HepG2 (cell line): ENCODE data around the gene PRKD2. TPM values are rescaled to one million over a fixed set of nuclear protein-coding genes. Genes with fewer than 3 reads are reported as not detected.

Experiments
- ATAC-seq: fragments of 200-7000 bp; cut with Tn5 transposase; 3 replicates; pipeline ENCODE4 v1.9.1; 2020; ENCODE audit warnings: mild to moderate bottlenecking, moderate library complexity
- BruUV-seq: library from RNA; stranded (reverse); fragments of 400-500 nt; replicated peaks from 2 replicates; lab custom pipeline; 2021; lab: Mats Ljungman, UMichigan
- CTCF ChIA-PET: fragments of 300-600 bp; formaldehyde crosslinking; extraction: SDS; loops from one replicate; lab custom pipeline; 2021; ENCODE audit warnings: low total read pairs, inconsistent platforms, low intra/inter-chr PET ratio; lab: Yijun Ruan, JAX
- POLR2A ChIA-PET: fragments of 350-600 bp; sonication (Branson Sonifier 250); formaldehyde crosslinking; loops from one replicate; lab custom pipeline; 2020; ENCODE audit warnings: antibody characterized with exemption, inconsistent platforms; lab: Yijun Ruan, JAX
- DNase-seq: peaks from one replicate; pipeline ENCODE4 v3.0.0-alpha.2; 2015; ENCODE audit warnings: low spot score
- FAIRE-seq: peaks from 3 replicates; lab custom pipeline; 2011; peaks lifted over from hg19 to GRCh38; lab: Jason Lieb, UNC
- H2AFZ ChIP-seq: one replicate; pipeline ENCODE4 v1.6.1; 2011; ENCODE audit warnings: low read length, inconsistent platforms
- H3K27ac ChIP-seq: fragments of 300-600 bp; 3 replicates; pipeline ENCODE4 v1.8.0; 2011; ENCODE audit warnings: mixed run types, mild to moderate bottlenecking, mixed read lengths, low read length, inconsistent platforms; ENCODE audit not compliant: insufficient read depth; ENCODE audit errors: extremely low read length
- H3K27me3 ChIP-seq, 2 experiments: fragments of 200-600 bp in 1 of 2; 2 replicates in 1 of 2; 3 replicates in 1 of 2; pipeline versions ENCODE4 v1.6.0 to v1.8.0; 2011; ENCODE audit warnings: low read length in 2 of 2, mild to moderate bottlenecking in 2 of 2, moderate library complexity in 2 of 2, inconsistent platforms in 1 of 2; ENCODE audit not compliant: insufficient read depth in 2 of 2, control insufficient read depth in 1 of 2
- H3K36me3 ChIP-seq, 2 experiments: fragments of 200-600 bp in 1 of 2; replicated peaks in 1 of 2; 2 replicates in 1 of 2; 3 replicates in 1 of 2; pipeline versions ENCODE4 v1.5.1 to v1.8.0; 2011; ENCODE audit warnings: low read length in 2 of 2, inconsistent platforms in 1 of 2; ENCODE audit not compliant: insufficient read depth in 2 of 2, control insufficient read depth in 1 of 2
- H3K4me1 ChIP-seq: 2 replicates; pipeline ENCODE4 v1.5.1; 2012; ENCODE audit warnings: low read length, inconsistent platforms; ENCODE audit not compliant: insufficient read depth
- H3K4me2 ChIP-seq: 2 replicates; pipeline ENCODE4 v1.6.0; 2011; ENCODE audit warnings: low read depth, low read length, inconsistent platforms
- H3K4me3 ChIP-seq, 3 experiments: fragments of 200-600 bp in 1 of 3; sonication (generic), shearing (Covaris generic) in 1 of 3; replicated peaks in 1 of 3; 2 replicates each; pipeline ENCODE4 v1.5.1; 2011 to 2016; ENCODE audit warnings: low read length in 3 of 3, inconsistent platforms in 2 of 3, low read depth in 2 of 3, mild to moderate bottlenecking in 2 of 3, control low read depth in 1 of 3, mixed read lengths in 1 of 3; ENCODE audit not compliant: insufficient read depth in 1 of 3
- H3K79me2 ChIP-seq: one replicate; pipeline ENCODE4 v1.6.1; 2011; ENCODE audit warnings: low read length, inconsistent platforms; ENCODE audit not compliant: insufficient read depth
- H3K9ac ChIP-seq: 2 replicates; pipeline ENCODE4 v1.6.0; 2011; ENCODE audit warnings: mild to moderate bottlenecking, low read depth, low read length, inconsistent platforms; ENCODE audit not compliant: insufficient read depth
- H3K9me3 ChIP-seq: 2 replicates; pipeline ENCODE4 v1.5.1; 2012; ENCODE audit warnings: mild to moderate bottlenecking, low read length
- H4K20me1 ChIP-seq: 2 replicates; pipeline ENCODE4 v1.6.0; 2011; ENCODE audit warnings: inconsistent platforms, mild to moderate bottlenecking, low read length, moderate library complexity; ENCODE audit not compliant: insufficient read depth
- GZF1 ChIP-seq: sonication (generic); formaldehyde crosslinking; IDR thresholded peaks from 2 replicates; pipeline ENCODE4 v1.5.1; 2020; ENCODE audit warnings: mild to moderate bottlenecking, missing genetic modification reagents
- HOXA5 ChIP-seq: sonication (generic); formaldehyde crosslinking; IDR thresholded peaks from 2 replicates; pipeline ENCODE4 v1.4.0; 2020; ENCODE audit warnings: missing genetic modification reagents
- MZF1 ChIP-seq: sonication (generic); formaldehyde crosslinking; IDR thresholded peaks from 2 replicates; pipeline ENCODE4 v1.8.1; 2023; ENCODE audit warnings: mild to moderate bottlenecking, missing genetic modification reagents, borderline replicate concordance
- REL ChIP-seq: sonication (generic); formaldehyde crosslinking; conservative IDR thresholded peaks from 2 replicates; pipeline ENCODE4 v1.8.0; 2022; ENCODE audit warnings: mild to moderate bottlenecking, missing genetic modification reagents, moderate library complexity
- SRSF4 ChIP-seq: fragments of 200-400 bp; formaldehyde crosslinking; IDR thresholded peaks from one replicate; pipeline ENCODE4 v1.6.1; 2018; ENCODE audit warnings: mild to moderate bottlenecking, low read depth, low read length, moderate library complexity; ENCODE audit not compliant: poor library complexity, severe bottlenecking
- TFAP4 ChIP-seq: sonication (generic); IDR thresholded peaks from 2 replicates; pipeline ENCODE4 v1.6.1; 2016; ENCODE audit warnings: low read depth, borderline replicate concordance
- TP53 ChIP-seq: sonication (generic); formaldehyde crosslinking; conservative IDR thresholded peaks from 2 replicates; pipeline ENCODE4 v1.4.0; 2020; ENCODE audit warnings: missing genetic modification reagents
- ZNF138 ChIP-seq: sonication (generic); formaldehyde crosslinking; IDR thresholded peaks from 2 replicates; pipeline ENCODE4 v1.5.0; 2020; ENCODE audit warnings: mild to moderate bottlenecking, low read depth, missing genetic modification reagents
- ZNF431 ChIP-seq: sonication (generic); formaldehyde crosslinking; IDR thresholded peaks from 2 replicates; pipeline ENCODE4 v1.9.0; 2022; ENCODE audit warnings: missing genetic modification reagents, low read depth, mild to moderate bottlenecking, borderline replicate concordance
- ZNF576 ChIP-seq: sonication (generic); formaldehyde crosslinking; IDR thresholded peaks from 2 replicates; pipeline ENCODE4 v1.4.0; 2020; ENCODE audit warnings: mild to moderate bottlenecking, missing genetic modification reagents
- ZNF75D ChIP-seq: sonication (generic); formaldehyde crosslinking; IDR thresholded peaks from 2 replicates; pipeline ENCODE4 v1.8.1; 2023; ENCODE audit warnings: missing genetic modification reagents, mild to moderate bottlenecking, borderline replicate concordance
- ZSCAN9 ChIP-seq: IDR thresholded peaks from 2 replicates; pipeline ENCODE4 v1.6.1; 2016; ENCODE audit warnings: borderline replicate concordance
- WGBS: methylation state at CpG from one replicate; pipeline ENCODE4 v1.1.6; 2017; ENCODE audit warnings: low lambda C conversion rate; 5-methylcytosine and 5-hydroxymethylcytosine counted together
- in situ Hi-C: cut with HindIII; loops from 2 replicates; pipeline ENCODE4 v1.10.0; 2017; ENCODE audit warnings: low pct_unique_long_range_greater_than_20kb; ENCODE audit not compliant: extremely low pct_ligation_motif_present
- intact Hi-C: fragments of 100-400 bp; cut with micrococcal nuclease; formaldehyde crosslinking; loops from one replicate; pipeline ENCODE4 v1.10.0; 2022; ENCODE audit not compliant: unreplicated experiment
- polyA plus RNA-seq, 8 experiments: library from polyadenylated mRNA; depleted of rRNA in 3 of 8; stranded (reverse) in 7 of 8; unstranded in 1 of 8; fragments of >200 nt; fragmentation: Illumina TruSeq in 4 of 8; extraction: Trizol in 4 of 8; gene quantifications; 2 replicates each; pipeline versions ENCODE4 v1.2.1 to v1.2.3, GENCODE V29; 2011 to 2016; ENCODE audit warnings: low read depth in 4 of 8, missing spikeins in 1 of 8, mixed read lengths in 1 of 8; ENCODE audit not compliant: insufficient read depth in 1 of 8
- total RNA-seq, 5 experiments: library from RNA; depleted of rRNA; stranded (reverse); fragments of >200 nt; fragmentation: Illumina TruSeq; extraction: Trizol; gene quantifications; 2 replicates each; pipeline ENCODE4 v1.2.3, GENCODE V29; 2016; ENCODE audit warnings: low read depth in 1 of 5
- TF ChIP-seq, protein P1 (sequence below): sonication (generic); formaldehyde crosslinking; IDR thresholded peaks from 2 replicates; pipeline ENCODE4 v1.4.0; 2020; ENCODE audit warnings: missing genetic modification reagents
- TF ChIP-seq, protein P2 (sequence below): IDR thresholded peaks from 2 replicates; pipeline ENCODE4 v1.6.1; 2016; ENCODE audit warnings: missing genetic modification reagents, missing compliant biosample characterization
- TF ChIP-seq, protein P3 (sequence below): sonication (generic); formaldehyde crosslinking; IDR thresholded peaks from 2 replicates; pipeline ENCODE4 v1.9.0; 2022; ENCODE audit warnings: missing genetic modification reagents, mild to moderate bottlenecking, borderline replicate concordance

The PRKD2 gene
- total and polyA plus RNA-seq, 2 of the 13 experiments (the other 11 are each of a cell fraction or from before 2014, with no cell fraction given), result 6.7 to 7.3 TPM

GRCh38 chr19:46737761-46738171 is 20.9 kb upstream of the PRKD2 start (continued):
- TF ChIP-seq, protein P1, sequence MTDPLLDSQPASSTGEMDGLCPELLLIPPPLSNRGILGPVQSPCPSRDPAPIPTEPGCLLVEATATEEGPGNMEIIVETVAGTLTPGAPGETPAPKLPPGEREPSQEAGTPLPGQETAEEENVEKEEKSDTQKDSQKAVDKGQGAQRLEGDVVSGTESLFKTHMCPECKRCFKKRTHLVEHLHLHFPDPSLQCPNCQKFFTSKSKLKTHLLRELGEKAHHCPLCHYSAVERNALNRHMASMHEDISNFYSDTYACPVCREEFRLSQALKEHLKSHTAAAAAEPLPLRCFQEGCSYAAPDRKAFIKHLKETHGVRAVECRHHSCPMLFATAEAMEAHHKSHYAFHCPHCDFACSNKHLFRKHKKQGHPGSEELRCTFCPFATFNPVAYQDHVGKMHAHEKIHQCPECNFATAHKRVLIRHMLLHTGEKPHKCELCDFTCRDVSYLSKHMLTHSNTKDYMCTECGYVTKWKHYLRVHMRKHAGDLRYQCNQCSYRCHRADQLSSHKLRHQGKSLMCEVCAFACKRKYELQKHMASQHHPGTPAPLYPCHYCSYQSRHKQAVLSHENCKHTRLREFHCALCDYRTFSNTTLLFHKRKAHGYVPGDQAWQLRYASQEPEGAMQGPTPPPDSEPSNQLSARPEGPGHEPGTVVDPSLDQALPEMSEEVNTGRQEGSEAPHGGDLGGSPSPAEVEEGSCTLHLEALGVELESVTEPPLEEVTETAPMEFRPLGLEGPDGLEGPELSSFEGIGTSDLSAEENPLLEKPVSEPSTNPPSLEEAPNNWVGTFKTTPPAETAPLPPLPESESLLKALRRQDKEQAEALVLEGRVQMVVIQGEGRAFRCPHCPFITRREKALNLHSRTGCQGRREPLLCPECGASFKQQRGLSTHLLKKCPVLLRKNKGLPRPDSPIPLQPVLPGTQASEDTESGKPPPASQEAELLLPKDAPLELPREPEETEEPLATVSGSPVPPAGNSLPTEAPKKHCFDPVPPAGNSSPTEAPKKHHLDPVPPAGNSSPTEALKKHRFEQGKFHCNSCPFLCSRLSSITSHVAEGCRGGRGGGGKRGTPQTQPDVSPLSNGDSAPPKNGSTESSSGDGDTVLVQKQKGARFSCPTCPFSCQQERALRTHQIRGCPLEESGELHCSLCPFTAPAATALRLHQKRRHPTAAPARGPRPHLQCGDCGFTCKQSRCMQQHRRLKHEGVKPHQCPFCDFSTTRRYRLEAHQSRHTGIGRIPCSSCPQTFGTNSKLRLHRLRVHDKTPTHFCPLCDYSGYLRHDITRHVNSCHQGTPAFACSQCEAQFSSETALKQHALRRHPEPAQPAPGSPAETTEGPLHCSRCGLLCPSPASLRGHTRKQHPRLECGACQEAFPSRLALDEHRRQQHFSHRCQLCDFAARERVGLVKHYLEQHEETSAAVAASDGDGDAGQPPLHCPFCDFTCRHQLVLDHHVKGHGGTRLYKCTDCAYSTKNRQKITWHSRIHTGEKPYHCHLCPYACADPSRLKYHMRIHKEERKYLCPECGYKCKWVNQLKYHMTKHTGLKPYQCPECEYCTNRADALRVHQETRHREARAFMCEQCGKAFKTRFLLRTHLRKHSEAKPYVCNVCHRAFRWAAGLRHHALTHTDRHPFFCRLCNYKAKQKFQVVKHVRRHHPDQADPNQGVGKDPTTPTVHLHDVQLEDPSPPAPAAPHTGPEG (CRISPR knock-in tag), result no peak
- TF ChIP-seq ZNF576 (CRISPR knock-in tag) (no peak), GZF1 (CRISPR knock-in tag) (no peak), SRSF4 (no peak), ZNF75D (no peak)

DNA sequence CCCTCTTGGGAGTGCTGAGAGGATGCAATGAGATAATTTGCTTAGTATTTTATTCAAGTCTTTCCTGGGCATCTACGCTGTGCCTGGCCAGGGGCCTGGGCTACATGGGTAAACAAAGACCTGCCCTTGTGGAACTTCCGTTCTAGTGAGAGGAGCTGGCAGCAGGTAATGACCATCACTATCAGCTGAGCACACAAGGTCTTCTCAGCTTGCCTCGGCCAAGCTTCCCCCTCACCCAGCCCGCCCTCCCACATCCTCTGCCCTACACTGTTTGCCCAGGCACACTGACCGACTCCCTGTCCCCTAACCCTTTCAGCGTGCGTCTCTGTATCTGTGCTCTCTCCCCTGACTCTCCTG is 20.4 kb upstream of the PRKD2 start:
- Histone ChIP-seq H3K36me3 (peaks cover 41 to 72% of the 10 kb centered on the region in 2 experiments), H3K27me3 (no peaks in the 10 kb centered on the region), H3K4me2 (no peak overlapping the region), H3K79me2 (peaks cover 42% of the 10 kb centered on the region), H3K4me3 (no peak overlapping the region), H3K9ac (no peak overlapping the region), H2AFZ (no peak overlapping the region), H4K20me1 (peaks cover 23% of the 10 kb centered on the region; the same call in 1 of the 2 replicates), H3K4me1 (no peaks in the 10 kb centered on the region), H3K9me3 (no peaks in the 10 kb centered on the region), H3K27ac (no peak overlapping the region)
- POLR2A ChIA-PET, result interaction anchor here (1.3 kb wide), 1 partner anchor 9 kb away, joined by 3 read pairs; no protein-coding TSS in a partner anchor
- CTCF ChIA-PET, result no interaction called here
- no TSS peak for BruUV-seq
- in situ Hi-C loops, result no loop called here
- intact Hi-C loops, result no loop called here
- WGBS, result 91% methylated on average over 7 of the region's 7 CpGs
- DNase-seq (no peak), FAIRE-seq (no peak), ATAC-seq (no peak)
- no peak for TF ChIP-seq ZNF138 (CRISPR knock-in tag)
- TF ChIP-seq, protein P2, sequence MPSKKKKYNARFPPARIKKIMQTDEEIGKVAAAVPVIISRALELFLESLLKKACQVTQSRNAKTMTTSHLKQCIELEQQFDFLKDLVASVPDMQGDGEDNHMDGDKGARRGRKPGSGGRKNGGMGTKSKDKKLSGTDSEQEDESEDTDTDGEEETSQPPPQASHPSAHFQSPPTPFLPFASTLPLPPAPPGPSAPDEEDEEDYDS (CRISPR knock-in tag), result no peak
- no peak for TF ChIP-seq ZNF431 (CRISPR knock-in tag)
- no peak for TF ChIP-seq MZF1 (CRISPR knock-in tag)
- TF ChIP-seq HOXA5 (CRISPR knock-in tag), result no peak
- no peak for TF ChIP-seq ZSCAN9 (CRISPR knock-in tag)
- no peak for TF ChIP-seq TFAP4
- TF ChIP-seq, protein P3, sequence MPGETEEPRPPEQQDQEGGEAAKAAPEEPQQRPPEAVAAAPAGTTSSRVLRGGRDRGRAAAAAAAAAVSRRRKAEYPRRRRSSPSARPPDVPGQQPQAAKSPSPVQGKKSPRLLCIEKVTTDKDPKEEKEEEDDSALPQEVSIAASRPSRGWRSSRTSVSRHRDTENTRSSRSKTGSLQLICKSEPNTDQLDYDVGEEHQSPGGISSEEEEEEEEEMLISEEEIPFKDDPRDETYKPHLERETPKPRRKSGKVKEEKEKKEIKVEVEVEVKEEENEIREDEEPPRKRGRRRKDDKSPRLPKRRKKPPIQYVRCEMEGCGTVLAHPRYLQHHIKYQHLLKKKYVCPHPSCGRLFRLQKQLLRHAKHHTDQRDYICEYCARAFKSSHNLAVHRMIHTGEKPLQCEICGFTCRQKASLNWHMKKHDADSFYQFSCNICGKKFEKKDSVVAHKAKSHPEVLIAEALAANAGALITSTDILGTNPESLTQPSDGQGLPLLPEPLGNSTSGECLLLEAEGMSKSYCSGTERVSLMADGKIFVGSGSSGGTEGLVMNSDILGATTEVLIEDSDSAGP, result no peak
- TF ChIP-seq REL (CRISPR knock-in tag), result no peak
- no peak for TF ChIP-seq TP53 (CRISPR knock-in tag)
